Measurements from ENCODE around the gene UBE3B.

UBE3B gene

GRCh38 chr12:109571773-109572505, 94.5 kb downstream of the UBE3B start:
- Histone ChIP-seq H3K4me3 (ENCODE audit: low read depth in 1 of 2, low read length in 1 of 2) (no peak overlapping the region), H3K27me3 (no peaks in the 10 kb centered on the region), H3K9me3 (no peaks in the 10 kb centered on the region), H3K27ac (no peak overlapping the region), H3K36me3 (peaks cover 5% of the 10 kb centered on the region), H3K4me1 (ENCODE audit: control insufficient read depth in 1 of 2, insufficient read depth in 1 of 2, low read depth in 1 of 2, low read length in 1 of 2) (peaks cover 18 to 20% of the 10 kb centered on the region in 2 experiments)
- no peak for TF ChIP-seq CTCF (IDR thresholded peaks at IDR 0.05)

GRCh38 chr12:109572506-109572845, 95.0 kb downstream of the UBE3B start:
- TF ChIP-seq CTCF (IDR thresholded peaks at IDR 0.05): no peak
- H3K4me3 ChIP-seq (ENCODE audit: low read depth in 1 of 2, low read length in 1 of 2): peak overlapping the region in 1 of 2 experiments; percentile 77
- H3K9me3 ChIP-seq: no peaks in the 10 kb centered on the region
- no peaks in the 10 kb centered on the region for H3K27me3 ChIP-seq
- H3K4me1 ChIP-seq (ENCODE audit: control insufficient read depth in 1 of 2, insufficient read depth in 1 of 2, low read depth in 1 of 2, low read length in 1 of 2): peaks cover 18 to 20% of the 10 kb centered on the region in 2 experiments
- peaks cover 11% of the 10 kb centered on the region for H3K36me3 ChIP-seq
- peak overlapping the region; percentile 81 for H3K27ac ChIP-seq

GRCh38 chr12:109573029-109573913, 95.8 kb downstream of the UBE3B start, which contains the start of the genes MMAB and MVK:
Gene MMAB (minus strand): TSS chr12:109573504. CDS start chr12:109573480, 24 bp downstream.
Gene MVK (plus strand): TSS chr12:109573794. CDS start chr12:109574823, 1,029 bp downstream.
- H3K4me1 ChIP-seq (ENCODE audit: control insufficient read depth in 1 of 2, insufficient read depth in 1 of 2, low read depth in 1 of 2, low read length in 1 of 2): peaks cover 18 to 20% of the 10 kb centered on the region in 2 experiments
- peak within 1 kb of the TSS; percentile 81 for H3K27ac ChIP-seq
- no peaks in the 10 kb centered on the region for H3K9me3 ChIP-seq
- TF ChIP-seq CTCF (IDR thresholded peaks at IDR 0.05): peak; percentile 53
- peak within 1 kb of the TSS; percentile 77 to 81 for H3K4me3 ChIP-seq (ENCODE audit: low read depth in 1 of 2, low read length in 1 of 2)
- H3K36me3 ChIP-seq: peaks cover 19% of the 10 kb centered on the region
- H3K27me3 ChIP-seq: no peaks in the 10 kb centered on the region

GRCh38 chr12:109573914-109574244, 96.4 kb downstream of the UBE3B start:
- Histone ChIP-seq H3K4me3 (ENCODE audit: low read depth in 1 of 2, low read length in 1 of 2) (peak overlapping the region; percentile 77 to 81), H3K36me3 (peaks cover 25% of the 10 kb centered on the region), H3K9me3 (no peaks in the 10 kb centered on the region), H3K27me3 (no peaks in the 10 kb centered on the region), H3K4me1 (ENCODE audit: control insufficient read depth in 1 of 2, insufficient read depth in 1 of 2, low read depth in 1 of 2, low read length in 1 of 2) (peaks cover 18 to 20% of the 10 kb centered on the region in 2 experiments), H3K27ac (peak overlapping the region; percentile 81)
- TF ChIP-seq CTCF (IDR thresholded peaks at IDR 0.05): no peak

GRCh38 chr12:109575683-109576082, 98.2 kb downstream of the UBE3B start:
- Histone ChIP-seq H3K9me3 (no peaks in the 10 kb centered on the region), H3K27me3 (no peaks in the 10 kb centered on the region), H3K36me3 (peaks cover 43% of the 10 kb centered on the region), H3K4me3 (ENCODE audit: low read depth in 1 of 2, low read length in 1 of 2) (no peak overlapping the region), H3K4me1 (ENCODE audit: control insufficient read depth in 1 of 2, insufficient read depth in 1 of 2, low read depth in 1 of 2, low read length in 1 of 2) (peaks cover 18 to 20% of the 10 kb centered on the region in 2 experiments), H3K27ac (no peak overlapping the region)
- TF ChIP-seq CTCF (IDR thresholded peaks at IDR 0.05): no peak

Data from neutrophil (primary cell).